GM12878 (cell line): ENCODE data around the gene CACNA1E. TPM values are rescaled to one million over a fixed set of nuclear protein-coding genes. Genes with fewer than 3 reads are reported as not detected.

Experiments
- ATAC-seq: fragments of 200-7000 bp; cut with Tn5 transposase; 3 replicates; pipeline ENCODE4 v1.9.1; 2020; ENCODE audit warnings: mild to moderate bottlenecking, moderate library complexity
- BruUV-seq: library from RNA; stranded (reverse); fragments of 400-500 nt; replicated peaks from 2 replicates; lab custom pipeline; 2021; lab: Mats Ljungman, UMichigan
- CTCF ChIA-PET: fragments of 300-600 bp; sonication (Branson Sonifier 250); formaldehyde crosslinking; extraction: SDS; loops from one replicate; lab custom pipeline; 2021; ENCODE audit warnings: inconsistent platforms; lab: Yijun Ruan, JAX
- POLR2A ChIA-PET: fragments of 350-600 bp; formaldehyde crosslinking; extraction: SDS; loops from one replicate; lab custom pipeline; 2021; ENCODE audit warnings: inconsistent platforms; lab: Charles Lee
- RAD21 ChIA-PET: fragments of 300-600 bp; sonication (Branson Sonifier 250); formaldehyde crosslinking; loops from one replicate; lab custom pipeline; 2023; ENCODE audit warnings: antibody characterized with exemption; ENCODE audit not compliant: unreplicated experiment; lab: Charles Lee
- SMC1A ChIA-PET: fragments of 300-600 bp; sonication (Branson Sonifier 250); formaldehyde crosslinking; loops from one replicate; lab custom pipeline; 2023; ENCODE audit not compliant: unreplicated experiment, uncharacterized antibody; lab: Charles Lee
- DNase-seq: peaks from one replicate; pipeline ENCODE4 v3.0.0-alpha.2; 2011; ENCODE audit warnings: low read depth, low spot score
- FAIRE-seq: peaks from 3 replicates; lab custom pipeline; 2011; peaks lifted over from hg19 to GRCh38; lab: Jason Lieb, UNC
- H2AFZ ChIP-seq: 2 replicates; pipeline ENCODE4 v1.6.0; 2011; ENCODE audit warnings: low read depth, low read length, control low read depth; ENCODE audit not compliant: control insufficient read depth
- H3K27ac ChIP-seq: 2 replicates; pipeline ENCODE4 v1.5.1; 2011; ENCODE audit warnings: control low read depth; ENCODE audit not compliant: control insufficient read depth, insufficient read depth
- H3K27me3 ChIP-seq, 2 experiments: replicated peaks in 1 of 2; 2 replicates each; pipeline versions ENCODE4 v1.6.0 to v1.6.1; 2011; ENCODE audit warnings: low read length in 1 of 2; ENCODE audit not compliant: control insufficient read depth in 2 of 2, insufficient read depth in 2 of 2
- H3K36me3 ChIP-seq, 2 experiments: 2 replicates each; pipeline ENCODE4 v1.5.1; 2011; ENCODE audit warnings: low read length in 1 of 2; ENCODE audit not compliant: control insufficient read depth in 2 of 2, insufficient read depth in 2 of 2
- H3K4me1 ChIP-seq: 2 replicates; pipeline ENCODE4 v1.6.1; 2011; ENCODE audit warnings: mild to moderate bottlenecking, low read length, moderate library complexity, mixed read lengths; ENCODE audit not compliant: control insufficient read depth, insufficient read depth
- H3K4me2 ChIP-seq: 2 replicates; pipeline ENCODE4 v1.6.0; 2011; ENCODE audit warnings: control low read depth; ENCODE audit not compliant: control insufficient read depth, insufficient read depth
- H3K4me3 ChIP-seq: fragments of 200-600 bp; sonication (generic); 2 replicates; pipeline ENCODE4 v1.5.1; 2016
- H3K79me2 ChIP-seq: 2 replicates; pipeline ENCODE4 v1.6.0; 2011; ENCODE audit warnings: low read length; ENCODE audit not compliant: control insufficient read depth, insufficient read depth
- H3K9ac ChIP-seq: 2 replicates; pipeline ENCODE4 v1.8.0; 2011; ENCODE audit warnings: low read length, control low read depth, mixed read lengths; ENCODE audit not compliant: control insufficient read depth, insufficient read depth
- H3K9me3 ChIP-seq: replicated peaks from 3 replicates; pipeline ENCODE4 v1.5.1; 2011; ENCODE audit warnings: mild to moderate bottlenecking, low read length; ENCODE audit not compliant: control insufficient read depth, insufficient read depth
- H4K20me1 ChIP-seq: 2 replicates; pipeline ENCODE4 v1.6.0; 2011; ENCODE audit not compliant: control insufficient read depth, insufficient read depth
- ATF2 ChIP-seq: IDR thresholded peaks from 2 replicates; pipeline ENCODE4 v1.6.1; 2012; ENCODE audit warnings: low read length, inconsistent platforms
- ATF7 ChIP-seq: fragments of 450-650 bp; IDR thresholded peaks from 2 replicates; pipeline ENCODE4 v1.6.1; 2016; ENCODE audit warnings: low read depth, mild to moderate bottlenecking
- CBX5 ChIP-seq: sonication (generic); IDR thresholded peaks from 2 replicates; pipeline ENCODE4 v1.6.1; 2016; ENCODE audit warnings: low read depth, moderate library complexity, mild to moderate bottlenecking, inconsistent platforms
- E2F8 ChIP-seq: fragments of 450-650 bp; IDR thresholded peaks from 2 replicates; pipeline ENCODE4 v1.6.1; 2018; ENCODE audit warnings: mild to moderate bottlenecking, low read depth, moderate library complexity; ENCODE audit not compliant: partially characterized antibody
- IKZF1 ChIP-seq: fragments of 450-650 bp; conservative IDR thresholded peaks from 2 replicates; pipeline ENCODE4 v1.6.1; 2017; ENCODE audit warnings: antibody characterized with exemption, mild to moderate bottlenecking
- IRF5 ChIP-seq: fragments of 450-650 bp; IDR thresholded peaks from 2 replicates; pipeline ENCODE4 v1.6.1; 2017; ENCODE audit warnings: borderline replicate concordance
- JUNB ChIP-seq: IDR thresholded peaks from 2 replicates; pipeline ENCODE4 v1.6.1; 2016; ENCODE audit warnings: antibody characterized with exemption, mild to moderate bottlenecking
- MTA2 ChIP-seq: fragments of 450-650 bp; IDR thresholded peaks from 2 replicates; pipeline ENCODE4 v1.6.1; 2016; ENCODE audit warnings: low read depth, mild to moderate bottlenecking, moderate library complexity
- MYB ChIP-seq: fragments of 150-350 bp; IDR thresholded peaks from 2 replicates; pipeline ENCODE4 v1.6.1; 2014; ENCODE audit warnings: mild to moderate bottlenecking, low read depth, low read length, borderline replicate concordance
- TBL1XR1 ChIP-seq: IDR thresholded peaks from 2 replicates; pipeline ENCODE4 v1.6.1; 2012; ENCODE audit warnings: low read depth, low read length, improper control_type of control experiment
- YY1 ChIP-seq: IDR thresholded peaks from 2 replicates; pipeline ENCODE4 v1.6.1; 2011; ENCODE audit warnings: low read depth, mild to moderate bottlenecking, low read length
- WGBS: methylation state at CpG from one replicate; pipeline ENCODE4 v1.1.6; 2016; ENCODE audit warnings: low lambda C conversion rate; ENCODE audit not compliant: insufficient replicate concordance, insufficient coverage; ENCODE audit errors: missing lambda C conversion rate; 5-methylcytosine and 5-hydroxymethylcytosine counted together
- in situ Hi-C: fragments of 300-500 bp; cut with MboI; formaldehyde crosslinking; loops from 9 replicates; pipeline ENCODE4 v1.14.3; 2018; ENCODE audit warnings: mixed read lengths
- intact Hi-C: fragments of 100-400 bp; cut with micrococcal nuclease; formaldehyde crosslinking; loops from one replicate; pipeline ENCODE4 v1.14.2; 2022; ENCODE audit not compliant: unreplicated experiment
- polyA plus RNA-seq, 11 experiments: library from polyadenylated mRNA; depleted of rRNA in 4 of 11; unstranded in 6 of 11; stranded (reverse) in 5 of 11; fragments of >200 nt; fragmentation: Nextera tagmentation in 4 of 11; fragmentation: Illumina TruSeq in 1 of 11; extraction: Ambion mirVana in 4 of 11; extraction: Trizol in 1 of 11; gene quantifications; 1 replicate in 1 of 11; 2 replicates in 10 of 11; pipeline versions ENCODE4 v1.2.1 to v1.2.3, GENCODE V29; 2011 to 2016; ENCODE audit warnings: inconsistent platforms in 2 of 11, missing spikeins in 2 of 11, low read depth in 1 of 11
- total RNA-seq, 4 experiments: library from RNA; depleted of rRNA in 3 of 4; stranded (reverse); fragments of >200 nt in 3 of 4; fragmentation: Illumina TruSeq in 1 of 4; extraction: Trizol in 1 of 4; gene quantifications; 2 replicates each; pipeline versions ENCODE4 v1.2.1 to v1.2.3, GENCODE V29; 2013 to 2021
- TF ChIP-seq, protein P1 (sequence below): fragments of 450-650 bp; IDR thresholded peaks from 2 replicates; pipeline ENCODE4 v1.6.1; 2014; ENCODE audit warnings: mild to moderate bottlenecking

The CACNA1E gene
- total and polyA plus RNA-seq, 10 of the 15 experiments (the other 5 are each of a cell fraction or from before 2014, with no cell fraction given) = 0.57 to 22.0 (median 8.5) TPM

- ChIA-PET CTCF (interaction anchor here (0.5 to 1.4 kb wide), 10 partner anchors 8 to 180 kb away, joined by 3 to 7 read pairs (median 3); no protein-coding TSS in a partner anchor), SMC1A (interaction anchor here (0.7 to 8.3 kb wide), 7 partner anchors 7 to 439 kb away, joined by 3 to 100 read pairs (median 8); partner anchors contain the start of gene CACNA1E), RAD21 (interaction anchor here (1.2 to 5.0 kb wide), 3 partner anchors 10 to 18 kb away, joined by 4 to 41 read pairs (median 6); partner anchors contain the start of gene CACNA1E), POLR2A (interaction anchor here (1.4 to 2.7 kb wide), 2 partner anchors 10 to 12 kb away, joined by 6 to 13 read pairs; no protein-coding TSS in a partner anchor)
- no peaks in the 10 kb centered on the region for H4K20me1 ChIP-seq
- in situ Hi-C loops = no loop called here
- FAIRE-seq (no peak), DNase-seq (no peak), ATAC-seq (no peak)
- H3K27me3 ChIP-seq = no peaks in the 10 kb centered on the region
- H3K9ac ChIP-seq = no peak overlapping the region
- no TSS peak for BruUV-seq
- no peak overlapping the region for H3K4me2 ChIP-seq
- H3K36me3 ChIP-seq = peaks cover 0 to 2% of the 10 kb centered on the region in 2 experiments; a peak in 1 of 4 replicates
- no peak overlapping the region for H3K27ac ChIP-seq
- peaks cover 10% of the 10 kb centered on the region; the same call in 1 of the 2 replicates for H3K4me1 ChIP-seq
- TF ChIP-seq E2F8 (no peak), CBX5 (no peak), YY1 (no peak), IKZF1 (no peak), JUNB (no peak), IRF5 (no peak), MYB (no peak), TBL1XR1 (no peak), ATF7 (no peak), MTA2 (no peak), ATF2 (no peak)
- TF ChIP-seq, protein P1, sequence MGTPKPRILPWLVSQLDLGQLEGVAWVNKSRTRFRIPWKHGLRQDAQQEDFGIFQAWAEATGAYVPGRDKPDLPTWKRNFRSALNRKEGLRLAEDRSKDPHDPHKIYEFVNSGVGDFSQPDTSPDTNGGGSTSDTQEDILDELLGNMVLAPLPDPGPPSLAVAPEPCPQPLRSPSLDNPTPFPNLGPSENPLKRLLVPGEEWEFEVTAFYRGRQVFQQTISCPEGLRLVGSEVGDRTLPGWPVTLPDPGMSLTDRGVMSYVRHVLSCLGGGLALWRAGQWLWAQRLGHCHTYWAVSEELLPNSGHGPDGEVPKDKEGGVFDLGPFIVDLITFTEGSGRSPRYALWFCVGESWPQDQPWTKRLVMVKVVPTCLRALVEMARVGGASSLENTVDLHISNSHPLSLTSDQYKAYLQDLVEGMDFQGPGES = no peak
- H3K4me3 ChIP-seq = no peak overlapping the region
- H2AFZ ChIP-seq = no peak overlapping the region
- WGBS = 67% methylated on average over 1 of the region's 1 CpG
- peaks cover 12% of the 10 kb centered on the region; the same call in 2 of the 3 replicates for H3K9me3 ChIP-seq
- intact Hi-C loops = no loop called here
- H3K79me2 ChIP-seq = no peaks in the 10 kb centered on the region
These were observed 13.4 kb downstream of the CACNA1E start for GRCh38 chr1:181496759-181497158.
